KMS-11 (cell line): ENCODE results near the gene MOB3A.
"Not testable (repeated sequence)": the region's sequence is repeated elsewhere in the genome, so short reads cannot be mapped to it uniquely, and the experiment has no call there.

Experiments used
- H2AFZ ChIP-seq: fragments of 200-600 bp; sonication (generic); 2 replicates; pipeline ENCODE4 v1.6.1; 2016; ENCODE audit warnings: antibody characterized with exemption, mixed run types, low read depth
- H3K27ac ChIP-seq: fragments of 200-600 bp; sonication (generic); 2 replicates; pipeline ENCODE4 v1.6.1; 2016; ENCODE audit warnings: mild to moderate bottlenecking, mixed run types
- H3K27me3 ChIP-seq: fragments of 200-600 bp; sonication (generic); 2 replicates; pipeline ENCODE4 v1.6.1; 2017; ENCODE audit warnings: mild to moderate bottlenecking, low read depth, mixed run types, moderate library complexity; ENCODE audit not compliant: insufficient read depth
- H3K36me3 ChIP-seq: fragments of 200-600 bp; sonication (generic); 2 replicates; pipeline ENCODE4 v1.6.1; 2017; ENCODE audit warnings: mild to moderate bottlenecking, mixed run types; ENCODE audit not compliant: insufficient read depth
- H3K4me1 ChIP-seq: fragments of 200-600 bp; sonication (generic); 2 replicates; pipeline ENCODE4 v1.6.1; 2016; ENCODE audit warnings: mild to moderate bottlenecking, low read depth, mixed run types; ENCODE audit not compliant: poor library complexity, severe bottlenecking
- H3K4me2 ChIP-seq: fragments of 200-600 bp; sonication (generic); 2 replicates; pipeline ENCODE4 v1.7.0; 2016; ENCODE audit warnings: mild to moderate bottlenecking, mixed run types
- H3K4me3 ChIP-seq: fragments of 200-600 bp; sonication (generic); IDR thresholded peaks from 2 replicates; pipeline ENCODE4 v1.6.1; 2017; ENCODE audit warnings: low read depth, low read length, mixed read lengths; ENCODE audit not compliant: insufficient read depth
- H3K79me2 ChIP-seq: fragments of 200-600 bp; sonication (generic); 2 replicates; pipeline ENCODE4 v1.6.1; 2016; ENCODE audit warnings: low read depth, mixed run types; ENCODE audit not compliant: insufficient read depth
- H3K9ac ChIP-seq: fragments of 200-600 bp; sonication (generic); 2 replicates; pipeline ENCODE4 v1.6.1; 2016; ENCODE audit warnings: mild to moderate bottlenecking, mixed run types
- H4K20me1 ChIP-seq: fragments of 200-600 bp; sonication (generic); 2 replicates; pipeline ENCODE4 v1.6.1; 2016; ENCODE audit warnings: mild to moderate bottlenecking, mixed run types; ENCODE audit not compliant: insufficient read depth
- TF ChIP-seq, protein P1 (sequence below): fragments of 200-600 bp; sonication (generic); conservative IDR thresholded peaks from 2 replicates; pipeline ENCODE4 v1.6.1; 2017; ENCODE audit warnings: low read depth, mild to moderate bottlenecking, antibody characterized with exemption, low read length, moderate library complexity, mixed read lengths

The MOB3A gene

DNA sequence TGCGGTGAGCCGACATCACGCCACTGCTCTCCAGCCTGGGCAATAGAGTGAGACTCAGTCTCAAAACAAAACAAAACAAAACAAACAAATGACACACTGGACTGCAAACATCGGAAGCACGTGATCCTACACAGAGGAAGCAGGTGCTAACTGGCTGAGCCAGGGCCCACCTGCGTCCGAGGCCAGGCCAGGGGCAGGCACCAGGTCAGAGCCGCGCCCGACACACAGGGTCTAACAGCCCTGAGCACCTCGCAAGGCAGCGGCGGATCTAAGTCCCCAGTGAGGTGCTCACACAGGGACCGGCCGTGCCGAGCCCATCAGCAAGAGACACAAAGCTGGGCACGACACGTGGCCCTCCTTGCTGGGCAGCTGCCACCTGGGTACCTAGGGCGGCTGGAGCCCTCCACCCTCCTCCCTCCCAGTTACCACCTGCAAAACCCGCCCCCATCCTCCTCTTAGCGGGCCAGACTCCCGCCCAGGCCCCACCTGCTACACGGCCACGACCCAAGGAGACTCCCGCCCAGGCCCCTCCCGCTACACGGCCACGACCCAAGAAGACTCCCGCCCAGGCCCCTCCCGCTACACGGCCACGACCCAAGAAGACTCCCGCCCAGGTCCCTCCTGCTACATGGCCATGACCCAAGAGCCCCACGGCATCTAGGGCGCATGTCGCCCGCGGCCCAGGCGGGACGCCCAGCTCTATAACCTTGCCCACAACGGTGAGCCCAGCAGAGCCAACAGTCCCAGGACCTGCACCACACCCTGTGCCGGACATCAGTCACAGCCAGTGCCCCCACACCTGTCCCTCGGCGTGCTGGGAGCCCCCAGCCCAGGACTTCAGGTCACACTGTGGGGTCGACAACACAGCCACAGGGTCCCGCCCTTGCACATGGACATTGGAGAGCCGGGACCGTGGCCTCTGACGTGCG lies 39.6 kb upstream of the MOB3A start:
- no peak overlapping the region for H3K27ac ChIP-seq
- no peak overlapping the region for H2AFZ ChIP-seq
- H3K4me1 ChIP-seq = no peaks in the 10 kb centered on the region
- H3K4me3 ChIP-seq = no peak overlapping the region
- H4K20me1 ChIP-seq = no peaks in the 10 kb centered on the region
- no peak overlapping the region for H3K4me2 ChIP-seq
- no peaks in the 10 kb centered on the region for H3K36me3 ChIP-seq
- no peak overlapping the region for H3K9ac ChIP-seq
- H3K79me2 ChIP-seq = peaks cover 1% of the 10 kb centered on the region; the same call in 1 of the 2 replicates
- no peaks in the 10 kb centered on the region for H3K27me3 ChIP-seq
- TF ChIP-seq, protein P1, sequence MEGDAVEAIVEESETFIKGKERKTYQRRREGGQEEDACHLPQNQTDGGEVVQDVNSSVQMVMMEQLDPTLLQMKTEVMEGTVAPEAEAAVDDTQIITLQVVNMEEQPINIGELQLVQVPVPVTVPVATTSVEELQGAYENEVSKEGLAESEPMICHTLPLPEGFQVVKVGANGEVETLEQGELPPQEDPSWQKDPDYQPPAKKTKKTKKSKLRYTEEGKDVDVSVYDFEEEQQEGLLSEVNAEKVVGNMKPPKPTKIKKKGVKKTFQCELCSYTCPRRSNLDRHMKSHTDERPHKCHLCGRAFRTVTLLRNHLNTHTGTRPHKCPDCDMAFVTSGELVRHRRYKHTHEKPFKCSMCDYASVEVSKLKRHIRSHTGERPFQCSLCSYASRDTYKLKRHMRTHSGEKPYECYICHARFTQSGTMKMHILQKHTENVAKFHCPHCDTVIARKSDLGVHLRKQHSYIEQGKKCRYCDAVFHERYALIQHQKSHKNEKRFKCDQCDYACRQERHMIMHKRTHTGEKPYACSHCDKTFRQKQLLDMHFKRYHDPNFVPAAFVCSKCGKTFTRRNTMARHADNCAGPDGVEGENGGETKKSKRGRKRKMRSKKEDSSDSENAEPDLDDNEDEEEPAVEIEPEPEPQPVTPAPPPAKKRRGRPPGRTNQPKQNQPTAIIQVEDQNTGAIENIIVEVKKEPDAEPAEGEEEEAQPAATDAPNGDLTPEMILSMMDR = no peak

DNA sequence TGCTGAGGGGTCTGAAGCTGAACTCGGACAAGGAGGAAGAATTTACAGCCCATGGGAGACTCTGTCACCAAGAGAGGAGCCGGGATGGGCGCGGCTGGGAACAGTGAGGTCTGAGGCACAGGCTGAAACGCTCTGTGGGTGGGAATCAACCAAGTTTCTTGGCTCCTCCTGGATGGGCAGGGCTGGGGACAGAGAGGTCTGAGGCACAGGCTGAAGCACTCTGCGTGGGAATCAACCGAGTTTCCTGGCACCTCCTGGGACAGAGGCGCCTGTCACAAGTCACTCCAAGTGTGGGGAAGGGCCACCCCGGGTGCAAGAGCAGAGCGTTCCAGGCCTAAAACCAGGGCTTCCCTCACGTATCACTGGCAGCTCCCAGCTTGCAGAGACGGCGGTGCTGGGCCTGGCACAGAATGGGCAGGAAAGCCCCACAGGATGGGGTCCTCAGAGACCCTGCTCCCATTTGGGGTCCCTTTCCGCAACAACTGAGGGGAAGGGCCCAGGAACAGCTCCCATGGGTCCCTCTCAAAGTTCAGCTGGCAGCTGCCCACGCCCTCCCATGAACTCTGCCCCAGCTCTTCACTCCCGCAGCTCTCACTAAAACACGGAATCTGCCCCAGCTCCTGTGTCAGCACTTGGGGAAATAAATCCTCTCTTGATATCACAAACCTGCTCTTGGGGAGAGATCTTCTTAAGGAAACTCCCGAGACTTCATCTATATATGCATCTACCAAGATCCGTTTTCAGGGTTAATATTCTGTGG lies 36.8 kb upstream of the MOB3A start:
- no peaks in the 10 kb centered on the region; the same call in 1 of the 2 replicates for H3K79me2 ChIP-seq

DNA sequence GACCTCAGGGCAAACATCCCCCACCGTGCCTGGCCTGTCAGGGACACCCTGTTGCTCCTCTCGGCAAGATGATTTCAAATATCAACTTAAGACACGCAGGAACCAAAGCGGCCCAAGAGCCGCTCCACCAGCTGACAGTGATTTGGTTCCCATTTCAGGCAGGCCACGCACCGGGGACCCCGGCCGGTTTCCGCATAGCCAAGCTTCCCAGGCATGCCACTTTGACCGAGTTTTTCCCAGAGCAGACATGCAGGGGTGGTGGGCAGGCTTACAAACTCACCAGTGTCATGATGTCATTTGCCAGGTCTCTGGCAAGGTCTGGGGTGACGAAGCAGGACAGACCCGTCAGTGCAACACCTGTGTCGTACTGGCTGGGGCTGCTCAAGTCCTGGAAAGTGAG lies 36.1 kb upstream of the MOB3A start:
- no peak overlapping the region for H2AFZ ChIP-seq
- no peak overlapping the region for H3K4me2 ChIP-seq
- H3K4me1 ChIP-seq = no peaks in the 10 kb centered on the region
- no peak overlapping the region for H3K27ac ChIP-seq
- TF ChIP-seq, protein P1 = no peak
- no peaks in the 10 kb centered on the region; the same call in 1 of the 2 replicates for H3K79me2 ChIP-seq
- H3K27me3 ChIP-seq = no peaks in the 10 kb centered on the region
- no peaks in the 10 kb centered on the region for H3K36me3 ChIP-seq
- H3K4me3 ChIP-seq = no peak overlapping the region
- no peak overlapping the region for H3K9ac ChIP-seq
- no peaks in the 10 kb centered on the region for H4K20me1 ChIP-seq

More for the DNA sequence above, 36.8 kb upstream of the MOB3A start:
- Histone ChIP-seq H3K4me1 (no peaks in the 10 kb centered on the region), H3K4me2 (no peak overlapping the region), H2AFZ (no peak overlapping the region), H3K27me3 (no peaks in the 10 kb centered on the region), H3K9ac (no peak overlapping the region), H3K27ac (no peak overlapping the region), H3K4me3 (no peak overlapping the region), H3K36me3 (no peaks in the 10 kb centered on the region), H4K20me1 (no peaks in the 10 kb centered on the region)
- TF ChIP-seq, protein P1 = no peak

DNA sequence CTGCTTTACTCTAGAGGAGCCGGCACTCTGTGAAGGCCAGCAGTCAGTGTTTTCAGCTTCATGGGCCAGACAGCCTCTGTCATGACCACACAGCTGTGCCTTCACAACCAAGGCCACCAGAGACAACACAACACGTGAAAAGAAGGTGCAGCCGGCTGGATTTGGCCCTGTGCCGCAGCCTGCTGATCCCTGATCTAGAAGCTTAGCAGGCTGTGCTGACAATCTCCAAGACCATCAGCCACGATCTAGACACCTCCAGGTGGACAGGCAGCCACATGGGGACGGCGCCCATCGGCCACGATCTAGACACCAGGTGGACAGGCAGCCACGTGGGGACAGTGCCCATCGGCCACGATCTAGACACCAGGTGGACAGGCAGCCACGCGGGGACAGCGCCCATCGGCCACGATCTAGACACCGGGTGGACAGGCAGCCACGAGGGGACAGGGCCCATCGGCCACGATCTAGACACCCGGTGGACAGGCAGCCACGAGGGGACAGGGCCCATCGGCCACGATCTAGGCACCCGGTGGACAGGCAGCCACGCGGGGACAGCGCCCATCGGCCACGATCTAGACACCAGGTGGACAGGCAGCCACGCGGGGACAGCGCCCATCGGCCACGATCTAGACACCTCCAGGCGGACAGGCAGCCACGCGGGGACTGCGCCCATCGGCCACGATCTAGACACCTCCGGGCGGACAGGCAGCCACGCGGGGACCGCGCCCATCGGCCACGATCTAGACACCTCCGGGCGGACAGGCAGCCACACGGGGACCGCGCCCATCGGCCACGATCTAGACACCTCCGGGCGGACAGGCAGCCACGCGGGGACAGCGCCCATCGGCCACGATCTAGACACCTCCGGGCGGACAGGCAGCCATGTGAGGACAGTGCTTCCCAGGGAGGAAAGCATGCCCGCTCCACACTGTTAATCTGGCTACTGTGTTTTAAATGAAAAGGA lies 35.2 kb upstream of the MOB3A start:
- not testable (repeated sequence) for H3K36me3 ChIP-seq

More for the DNA sequence above, 35.2 kb upstream of the MOB3A start:
- not testable (repeated sequence) for H3K4me2 ChIP-seq, H3K79me2 ChIP-seq, H3K4me3 ChIP-seq, H2AFZ ChIP-seq, H3K27me3 ChIP-seq, H4K20me1 ChIP-seq, H3K27ac ChIP-seq, H3K9ac ChIP-seq, H3K4me1 ChIP-seq
